ENCODE data around the gene ZNF883.

ZNF883 gene

DNA sequence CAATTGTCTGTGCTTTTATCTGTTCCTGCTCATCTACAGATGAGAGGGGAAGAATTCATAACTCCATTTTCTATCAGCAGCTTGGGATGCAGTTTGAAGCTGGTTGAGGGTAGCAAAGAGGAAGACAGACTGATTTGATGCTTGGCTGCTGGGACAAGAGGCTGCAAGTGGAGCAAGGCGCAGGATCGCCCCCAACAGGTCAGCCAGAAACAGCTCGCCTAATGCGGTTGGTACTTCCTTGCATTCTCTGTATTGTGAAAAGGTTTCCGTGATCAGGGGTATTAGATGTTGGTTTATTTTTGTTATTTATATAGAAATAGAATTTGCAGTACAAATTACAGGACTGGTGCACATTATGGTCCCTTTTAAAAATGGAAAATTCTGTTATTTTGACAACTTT, 40.6 kb downstream of the ZNF883 start:
- H3K9me3 ChIP-seq (ENCODE audit: control insufficient read depth, low read length) = no peaks in the 10 kb centered on the region
- H3K4me1 ChIP-seq (ENCODE audit: control insufficient read depth, insufficient read depth, low read length) = no peaks in the 10 kb centered on the region
- no peaks in the 10 kb centered on the region for H3K36me3 ChIP-seq (ENCODE audit: control insufficient read depth, insufficient read depth, low read length)
- H3K27me3 ChIP-seq (ENCODE audit: control insufficient read depth, insufficient read depth, low read length) = no peaks in the 10 kb centered on the region
- no peak overlapping the region for H3K9ac ChIP-seq (ENCODE audit: low read length)
- no peak overlapping the region for H3K4me3 ChIP-seq (ENCODE audit: low read length)

DNA sequence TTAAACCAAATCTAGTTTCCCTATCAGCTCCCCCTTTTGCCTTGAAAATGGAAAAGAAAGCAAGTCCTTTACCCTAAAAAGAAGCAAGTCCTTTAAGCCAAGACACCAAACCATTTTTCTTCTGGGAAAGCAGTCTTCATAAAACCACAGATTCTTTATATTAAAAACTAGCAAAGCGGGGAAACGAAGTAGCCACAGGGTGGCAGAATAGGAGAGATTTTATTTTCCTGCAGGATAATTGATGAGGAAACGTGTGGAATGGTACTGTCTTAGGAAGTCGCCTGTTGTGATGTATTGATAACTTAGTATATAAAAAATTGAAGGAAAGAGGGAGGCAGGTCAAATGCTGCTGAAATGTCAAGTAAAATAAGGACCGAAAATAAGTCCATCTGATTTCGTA, 41.1 kb downstream of the ZNF883 start:
- no peaks in the 10 kb centered on the region for H3K36me3 ChIP-seq (ENCODE audit: control insufficient read depth, insufficient read depth, low read length)
- no peak overlapping the region for H3K4me3 ChIP-seq (ENCODE audit: low read length)

DNA sequence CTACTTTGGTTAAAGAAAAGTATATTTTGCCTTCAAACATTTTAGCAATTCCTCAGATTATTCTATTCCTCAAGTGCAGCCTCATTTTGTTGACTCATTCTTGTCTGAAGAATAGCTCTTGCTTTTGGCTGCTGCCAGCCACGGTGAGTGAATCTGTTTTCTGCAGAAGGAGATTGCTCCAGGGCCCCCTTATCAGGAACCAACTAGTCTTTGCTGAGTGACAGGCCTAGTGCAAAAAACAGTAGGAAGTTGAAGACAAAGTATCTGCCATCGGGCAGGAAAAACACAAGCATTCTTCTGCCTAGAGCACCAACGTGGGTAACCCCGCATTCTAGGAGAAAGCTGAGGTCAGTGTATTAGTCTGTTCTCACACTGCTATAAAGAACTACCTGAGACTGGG, 42.3 kb downstream of the ZNF883 start:
- Histone ChIP-seq H3K9ac (ENCODE audit: low read length) (no peak overlapping the region), H3K4me3 (ENCODE audit: low read length) (no peak overlapping the region), H3K27me3 (ENCODE audit: control insufficient read depth, insufficient read depth, low read length) (no peaks in the 10 kb centered on the region), H3K4me1 (ENCODE audit: control insufficient read depth, insufficient read depth, low read length) (peaks cover 7% of the 10 kb centered on the region), H3K36me3 (ENCODE audit: control insufficient read depth, insufficient read depth, low read length) (no peaks in the 10 kb centered on the region), H3K9me3 (ENCODE audit: control insufficient read depth, low read length) (no peaks in the 10 kb centered on the region)

More for the DNA sequence above, 41.1 kb downstream of the ZNF883 start:
- Histone ChIP-seq H3K9me3 (ENCODE audit: control insufficient read depth, low read length) (no peaks in the 10 kb centered on the region), H3K4me1 (ENCODE audit: control insufficient read depth, insufficient read depth, low read length) (peaks cover under 1% of the 10 kb centered on the region), H3K27me3 (ENCODE audit: control insufficient read depth, insufficient read depth, low read length) (no peaks in the 10 kb centered on the region), H3K9ac (ENCODE audit: low read length) (no peak overlapping the region)

DNA sequence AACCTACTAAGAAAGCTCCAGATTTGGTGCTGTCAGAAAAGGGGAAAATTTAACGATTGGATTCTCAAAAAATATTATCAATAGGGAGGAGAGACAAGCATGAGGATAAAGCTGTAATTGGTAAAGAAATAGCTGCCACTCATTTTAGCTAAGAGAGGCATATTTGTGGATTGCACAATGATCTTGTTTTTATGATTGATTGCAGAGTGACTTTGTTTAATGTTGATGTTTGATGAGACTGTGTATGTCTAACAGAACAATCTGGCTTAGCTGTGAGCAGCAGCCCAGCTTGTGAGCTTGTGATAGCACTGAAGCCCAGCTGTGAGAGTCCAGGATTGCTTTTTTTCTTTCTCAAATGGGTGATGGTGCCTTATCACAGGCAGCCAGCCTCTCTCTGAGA, 56.4 kb downstream of the ZNF883 start:
- Histone ChIP-seq H3K9ac (ENCODE audit: low read length) (no peak overlapping the region), H3K4me3 (ENCODE audit: low read length) (no peak overlapping the region), H3K4me1 (ENCODE audit: control insufficient read depth, insufficient read depth, low read length) (no peaks in the 10 kb centered on the region), H3K27me3 (ENCODE audit: control insufficient read depth, insufficient read depth, low read length) (peaks cover 12% of the 10 kb centered on the region), H3K36me3 (ENCODE audit: control insufficient read depth, insufficient read depth, low read length) (no peaks in the 10 kb centered on the region), H3K9me3 (ENCODE audit: control insufficient read depth, low read length) (no peaks in the 10 kb centered on the region)

DNA sequence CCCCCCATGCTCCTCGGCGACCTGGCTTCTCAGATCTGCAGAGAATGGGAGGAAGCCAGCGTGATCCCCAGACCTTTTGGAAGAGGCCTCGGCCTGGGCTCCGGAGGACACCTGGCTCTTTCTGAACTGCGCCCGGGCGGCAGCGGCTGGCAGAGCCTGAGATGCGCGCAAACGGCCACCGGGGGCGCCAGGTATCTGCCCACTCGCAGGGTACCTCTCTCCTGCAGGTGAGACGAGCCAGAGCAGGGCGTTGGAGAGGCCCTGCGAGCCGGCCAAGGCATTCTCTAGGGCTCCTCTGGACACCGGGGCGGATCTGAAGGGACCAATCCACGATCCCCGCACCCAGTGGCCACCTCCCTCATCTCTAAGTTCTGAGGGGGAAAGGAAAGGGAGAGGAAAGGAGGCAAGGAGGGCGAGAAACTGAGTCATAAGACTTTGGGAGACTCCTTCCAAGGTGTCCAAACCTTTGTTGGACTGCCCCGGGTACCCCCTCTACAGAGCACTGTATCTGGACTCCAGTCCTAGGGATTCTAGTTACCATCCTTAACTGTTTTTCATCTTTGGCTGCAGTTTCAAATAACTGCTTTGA, 66.3 kb downstream of the ZNF883 start:
- H3K9me3 ChIP-seq (ENCODE audit: control insufficient read depth, low read length) = no peaks in the 10 kb centered on the region
- H3K4me1 ChIP-seq (ENCODE audit: control insufficient read depth, insufficient read depth, low read length) = no peaks in the 10 kb centered on the region
- no peak overlapping the region for H3K9ac ChIP-seq (ENCODE audit: low read length)
- H3K4me3 ChIP-seq (ENCODE audit: low read length) = no peak overlapping the region
- peaks cover 2% of the 10 kb centered on the region for H3K27me3 ChIP-seq (ENCODE audit: control insufficient read depth, insufficient read depth, low read length)
- H3K36me3 ChIP-seq (ENCODE audit: control insufficient read depth, insufficient read depth, low read length) = no peaks in the 10 kb centered on the region

DNA sequence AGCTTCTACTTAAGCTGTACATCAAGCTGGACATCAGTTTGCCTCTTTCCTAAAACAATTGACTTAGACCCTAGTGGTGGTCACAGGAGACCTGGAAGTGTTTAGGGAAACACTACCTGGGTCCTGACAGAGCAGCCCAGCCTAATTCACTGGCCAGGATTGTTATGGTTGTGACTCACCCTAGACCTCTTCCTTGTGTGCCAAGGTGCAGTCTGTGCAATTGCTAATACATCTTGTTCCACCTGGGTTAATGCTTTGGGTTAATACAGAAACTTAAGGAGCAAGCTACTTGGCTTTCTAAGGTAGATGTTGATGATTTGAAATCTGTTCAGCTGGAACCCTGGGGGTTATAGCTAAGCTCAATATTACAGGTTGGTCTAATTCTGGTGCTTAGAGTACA, 72.6 kb downstream of the ZNF883 start:
- Histone ChIP-seq H3K36me3 (ENCODE audit: control insufficient read depth, insufficient read depth, low read length) (no peaks in the 10 kb centered on the region), H3K4me3 (ENCODE audit: low read length) (no peak overlapping the region), H3K27me3 (ENCODE audit: control insufficient read depth, insufficient read depth, low read length) (peaks cover 14% of the 10 kb centered on the region), H3K9me3 (ENCODE audit: control insufficient read depth, low read length) (no peaks in the 10 kb centered on the region), H3K4me1 (ENCODE audit: control insufficient read depth, insufficient read depth, low read length) (no peaks in the 10 kb centered on the region), H3K9ac (ENCODE audit: low read length) (no peak overlapping the region)

DNA sequence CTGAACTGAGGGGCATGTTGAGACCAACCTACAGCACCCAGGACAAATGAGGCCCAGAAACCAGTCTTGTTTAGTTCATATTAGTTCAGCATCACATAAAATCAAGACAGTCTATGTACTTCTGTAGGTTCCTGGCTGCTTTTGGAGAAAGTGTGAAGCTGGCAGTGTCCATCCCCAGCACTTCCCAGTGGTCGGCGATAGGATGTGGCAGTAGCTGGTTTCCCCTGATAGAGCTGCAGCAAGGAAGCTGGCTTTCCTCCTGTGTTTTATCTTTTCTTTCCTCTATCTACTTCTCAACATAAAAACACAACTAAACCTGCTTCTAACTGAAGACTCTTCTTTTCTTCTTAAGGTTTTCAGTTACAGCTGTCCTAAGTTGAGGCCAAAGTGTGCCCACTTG, 78.3 kb downstream of the ZNF883 start:
- peaks cover 10% of the 10 kb centered on the region for H3K27me3 ChIP-seq (ENCODE audit: control insufficient read depth, insufficient read depth, low read length)
- no peaks in the 10 kb centered on the region for H3K9me3 ChIP-seq (ENCODE audit: control insufficient read depth, low read length)
- no peaks in the 10 kb centered on the region for H3K4me1 ChIP-seq (ENCODE audit: control insufficient read depth, insufficient read depth, low read length)
- no peaks in the 10 kb centered on the region for H3K36me3 ChIP-seq (ENCODE audit: control insufficient read depth, insufficient read depth, low read length)
- H3K9ac ChIP-seq (ENCODE audit: low read length) = no peak overlapping the region
- H3K4me3 ChIP-seq (ENCODE audit: low read length) = no peak overlapping the region

DNA sequence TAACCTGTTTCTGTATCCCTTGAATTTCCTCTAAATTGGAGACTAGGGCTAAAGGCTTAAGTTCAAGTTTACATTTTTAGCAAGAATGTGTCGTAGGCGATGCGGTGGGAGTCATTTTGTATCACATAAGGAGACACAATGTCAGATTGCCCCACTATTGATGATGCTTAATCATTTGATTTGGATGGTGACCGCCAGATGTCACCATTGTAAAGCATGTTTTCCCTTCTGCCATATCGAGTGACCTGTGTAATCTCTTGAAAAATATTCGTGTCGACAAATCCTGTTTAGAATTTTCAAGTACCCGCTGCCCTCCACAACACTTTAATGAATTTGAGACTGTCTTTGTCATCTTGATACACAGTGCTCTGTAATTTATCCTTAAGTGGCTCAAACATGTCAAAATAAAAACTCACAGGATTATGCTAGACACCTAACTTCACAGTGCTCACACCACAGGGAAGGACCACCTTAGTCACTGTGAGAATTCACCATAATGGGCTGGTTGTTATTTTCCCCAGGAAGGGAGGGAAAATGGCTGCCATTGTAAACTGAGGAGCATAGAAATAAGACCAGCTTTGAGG, 86.8 kb downstream of the ZNF883 start:
- H3K9ac ChIP-seq (ENCODE audit: low read length) = no peak overlapping the region

DNA sequence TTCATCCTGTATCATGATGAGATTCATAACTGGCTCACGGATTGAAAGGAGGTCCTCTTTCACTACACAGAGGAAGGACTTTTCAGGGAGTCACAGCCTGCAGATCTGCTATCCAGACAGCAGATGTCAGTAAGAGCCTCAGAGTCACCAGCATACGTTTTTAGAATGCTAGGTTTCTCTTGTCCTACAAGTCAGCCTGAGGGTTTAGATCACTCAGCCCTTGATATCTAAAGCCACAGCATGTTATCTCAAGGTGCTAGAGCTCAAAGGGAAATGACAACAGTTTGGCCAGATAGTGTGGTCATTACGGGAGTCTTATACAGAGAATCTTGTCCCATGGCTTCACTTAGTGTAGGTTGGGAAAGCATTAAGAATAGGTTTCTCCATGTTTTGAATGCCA, 90.4 kb downstream of the ZNF883 start:
- Histone ChIP-seq H3K9ac (ENCODE audit: low read length) (no peak overlapping the region), H3K9me3 (ENCODE audit: control insufficient read depth, low read length) (no peaks in the 10 kb centered on the region), H3K4me3 (ENCODE audit: low read length) (no peak overlapping the region), H3K27me3 (ENCODE audit: control insufficient read depth, insufficient read depth, low read length) (peaks cover 5% of the 10 kb centered on the region), H3K4me1 (ENCODE audit: control insufficient read depth, insufficient read depth, low read length) (peaks cover 16% of the 10 kb centered on the region), H3K36me3 (ENCODE audit: control insufficient read depth, insufficient read depth, low read length) (no peaks in the 10 kb centered on the region)

More for the DNA sequence above, 86.8 kb downstream of the ZNF883 start:
- H3K27me3 ChIP-seq (ENCODE audit: control insufficient read depth, insufficient read depth, low read length) = peaks cover 5% of the 10 kb centered on the region
- no peaks in the 10 kb centered on the region for H3K36me3 ChIP-seq (ENCODE audit: control insufficient read depth, insufficient read depth, low read length)
- no peaks in the 10 kb centered on the region for H3K9me3 ChIP-seq (ENCODE audit: control insufficient read depth, low read length)
- no peak overlapping the region for H3K4me3 ChIP-seq (ENCODE audit: low read length)
- H3K4me1 ChIP-seq (ENCODE audit: control insufficient read depth, insufficient read depth, low read length) = no peaks in the 10 kb centered on the region

DNA sequence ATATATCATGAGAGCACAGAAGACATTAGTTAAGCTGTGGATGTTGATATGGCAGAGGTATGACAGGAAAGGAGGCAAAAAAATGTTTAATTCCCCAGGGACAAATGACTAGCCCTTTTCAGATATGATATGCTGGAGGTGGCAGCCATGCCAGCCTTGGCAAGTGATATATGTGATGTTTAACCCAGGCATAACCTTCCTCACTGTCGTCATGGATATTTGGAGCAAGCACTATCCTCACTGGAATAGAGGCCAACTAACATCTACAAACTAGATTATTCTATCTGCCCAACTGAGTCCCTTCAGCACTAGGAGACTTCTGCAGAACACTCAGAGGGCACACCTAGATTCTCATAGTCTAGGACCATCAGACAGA, 94.0 kb downstream of the ZNF883 start:
- H3K27me3 ChIP-seq (ENCODE audit: control insufficient read depth, insufficient read depth, low read length) = no peaks in the 10 kb centered on the region
- peaks cover 23% of the 10 kb centered on the region for H3K4me1 ChIP-seq (ENCODE audit: control insufficient read depth, insufficient read depth, low read length)
- no peaks in the 10 kb centered on the region for H3K9me3 ChIP-seq (ENCODE audit: control insufficient read depth, low read length)
- no peak overlapping the region for H3K4me3 ChIP-seq (ENCODE audit: low read length)
- no peaks in the 10 kb centered on the region for H3K36me3 ChIP-seq (ENCODE audit: control insufficient read depth, insufficient read depth, low read length)
- no peak overlapping the region for H3K9ac ChIP-seq (ENCODE audit: low read length)

DNA sequence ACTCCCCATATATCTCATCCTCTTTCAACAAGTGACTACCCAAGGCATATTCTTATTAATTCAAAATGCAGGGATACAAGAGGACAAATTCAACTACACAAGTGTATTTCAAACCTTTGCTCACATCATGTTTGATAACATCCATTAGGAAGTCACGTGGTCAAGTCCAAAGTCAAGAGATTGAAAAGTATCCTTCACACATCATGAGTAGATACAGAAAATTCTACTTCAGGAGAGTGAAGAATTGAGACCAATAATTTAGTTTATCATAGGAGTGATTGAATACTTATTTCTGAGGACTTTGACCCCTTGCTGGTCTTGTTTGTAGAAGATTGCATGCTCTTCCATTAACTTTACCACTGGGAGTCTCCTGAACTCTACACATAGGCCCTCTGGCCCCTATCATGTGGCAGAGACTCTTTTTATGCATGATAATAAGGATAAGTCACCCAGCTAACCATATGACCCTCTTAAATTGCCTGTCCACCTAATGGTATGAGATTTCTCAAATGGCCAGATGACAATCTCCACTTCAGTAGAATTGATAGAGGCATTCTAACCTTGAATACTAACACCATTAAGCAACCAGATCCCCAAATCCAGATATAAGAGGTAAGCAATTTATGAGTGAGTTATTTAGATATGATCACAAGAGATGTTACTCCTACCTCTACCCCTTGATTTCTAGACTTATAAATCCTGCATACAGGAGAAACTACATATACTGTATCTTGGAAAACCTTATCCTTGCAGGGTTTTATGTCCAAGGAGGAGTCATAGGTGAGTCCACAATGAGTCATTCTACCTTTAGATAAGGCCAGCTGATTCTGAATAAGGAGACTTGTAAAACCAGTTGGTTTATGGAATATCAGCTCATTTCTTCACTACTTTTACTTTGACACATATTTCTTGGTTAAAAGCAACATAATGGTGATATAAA, 94.7 kb downstream of the ZNF883 start:
- Histone ChIP-seq H3K9ac (ENCODE audit: low read length) (no peak overlapping the region), H3K27me3 (ENCODE audit: control insufficient read depth, insufficient read depth, low read length) (no peaks in the 10 kb centered on the region), H3K4me3 (ENCODE audit: low read length) (no peak overlapping the region), H3K4me1 (ENCODE audit: control insufficient read depth, insufficient read depth, low read length) (peaks cover 23% of the 10 kb centered on the region), H3K9me3 (ENCODE audit: control insufficient read depth, low read length) (no peaks in the 10 kb centered on the region), H3K36me3 (ENCODE audit: control insufficient read depth, insufficient read depth, low read length) (no peaks in the 10 kb centered on the region)

DNA sequence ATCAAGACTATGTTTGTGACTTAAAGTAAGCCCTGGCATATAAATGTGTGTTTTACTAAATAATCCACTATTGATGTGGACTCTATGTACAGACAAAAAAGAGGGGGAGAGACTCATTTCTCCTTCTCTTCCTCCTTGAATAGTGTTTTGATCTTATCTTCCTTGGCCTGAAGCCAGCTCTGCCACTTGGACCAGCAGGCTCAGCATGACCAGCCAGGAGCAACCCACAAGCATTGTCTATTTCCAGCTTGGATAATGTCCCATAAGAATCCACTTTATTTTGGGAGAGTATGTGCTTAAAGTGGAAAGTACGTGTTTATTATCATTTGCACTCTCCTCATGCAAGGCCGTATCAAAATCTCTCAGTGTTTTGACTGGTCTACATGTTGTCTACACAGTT, 97.5 kb downstream of the ZNF883 start:
- Histone ChIP-seq H3K36me3 (ENCODE audit: control insufficient read depth, insufficient read depth, low read length) (no peaks in the 10 kb centered on the region), H3K9me3 (ENCODE audit: control insufficient read depth, low read length) (no peaks in the 10 kb centered on the region), H3K9ac (ENCODE audit: low read length) (no peak overlapping the region), H3K4me3 (ENCODE audit: low read length) (no peak overlapping the region), H3K27me3 (ENCODE audit: control insufficient read depth, insufficient read depth, low read length) (no peaks in the 10 kb centered on the region), H3K4me1 (ENCODE audit: control insufficient read depth, insufficient read depth, low read length) (peaks cover 23% of the 10 kb centered on the region)

All from mucosa of stomach (tissue), 1 donor.